SK-N-SH (cell line): ENCODE measurements around the gene BAZ1A.

Experiments
- EP300 ChIP-seq, 2 experiments: IDR thresholded peaks; 2 replicates each; pipeline versions ENCODE4 v1.4.0 to v1.6.1; 2012; ENCODE audit warnings: borderline replicate concordance in 1 of 2, low read depth in 1 of 2, low read length in 1 of 2
- MXI1 ChIP-seq: IDR thresholded peaks from 2 replicates; pipeline ENCODE4 v1.6.1; 2012; ENCODE audit warnings: mild to moderate bottlenecking, low read depth, low read length, improper control_type of control experiment
- POLR2AphosphoS5 ChIP-seq: IDR thresholded peaks from 2 replicates; pipeline ENCODE4 v1.6.1; 2012; ENCODE audit warnings: low read depth, low read length
- RAD21 ChIP-seq: IDR thresholded peaks from 2 replicates; pipeline ENCODE4 v1.6.1; 2012; ENCODE audit warnings: mild to moderate bottlenecking, low read length
- RCOR1 ChIP-seq: fragments of 150-350 bp; IDR thresholded peaks from 2 replicates; pipeline ENCODE4 v1.6.1; 2017; ENCODE audit warnings: antibody characterized with exemption, low read length
- RFX5 ChIP-seq: IDR thresholded peaks from 2 replicates; pipeline ENCODE4 v1.6.1; 2012; ENCODE audit warnings: mild to moderate bottlenecking, improper control_type of control experiment, low read length
- RXRA ChIP-seq: IDR thresholded peaks from 2 replicates; pipeline ENCODE4 v1.4.0; 2012; ENCODE audit warnings: low read depth, mild to moderate bottlenecking, borderline replicate concordance
- SMC3 ChIP-seq: IDR thresholded peaks from 2 replicates; pipeline ENCODE4 v1.6.1; 2012; ENCODE audit warnings: low read depth, low read length, improper control_type of control experiment
- YY1 ChIP-seq: IDR thresholded peaks from 2 replicates; pipeline ENCODE4 v1.4.0; 2012; ENCODE audit warnings: low read depth, mild to moderate bottlenecking
- TF ChIP-seq, protein P1 (sequence below): IDR thresholded peaks from 2 replicates; pipeline ENCODE4 v1.4.0; 2012; ENCODE audit warnings: low read depth
- TF ChIP-seq, protein P2 (sequence below): fragments of 150-350 bp; IDR thresholded peaks from 2 replicates; pipeline ENCODE4 v1.6.1; 2017; ENCODE audit warnings: antibody characterized with exemption, low read length, low read depth, borderline replicate concordance
- TF ChIP-seq, protein P3 (sequence below): fragments of 200-600 bp; sonication (generic); IDR thresholded peaks from 2 replicates; pipeline ENCODE4 v1.6.1; 2017; ENCODE audit warnings: antibody characterized with exemption, mild to moderate bottlenecking, moderate library complexity
- TF ChIP-seq, protein P4 (sequence below): IDR thresholded peaks from 2 replicates; pipeline ENCODE4 v1.4.0; 2012; ENCODE audit warnings: low read depth, borderline replicate concordance

DNA sequence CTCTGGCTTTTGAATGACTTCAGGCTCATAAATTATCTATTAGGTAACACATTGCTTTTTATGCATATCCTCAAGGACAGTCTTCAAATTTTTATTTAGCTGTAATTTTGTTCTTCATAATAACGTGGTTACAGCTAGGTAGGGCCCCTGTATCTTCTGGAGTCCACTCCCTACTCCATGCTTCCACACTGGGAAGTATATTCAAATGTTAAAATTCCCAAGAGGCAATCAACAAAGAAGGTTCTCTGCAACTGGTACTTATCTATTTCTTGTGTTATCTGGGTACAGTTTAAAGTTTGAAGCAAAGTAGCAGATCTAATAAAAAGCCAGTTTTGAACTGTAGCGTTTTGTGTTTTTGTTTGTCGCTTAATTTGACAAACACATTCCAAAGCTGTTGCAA lies 20.1 kb upstream of the BAZ1A start:
- TF ChIP-seq, protein P1, sequence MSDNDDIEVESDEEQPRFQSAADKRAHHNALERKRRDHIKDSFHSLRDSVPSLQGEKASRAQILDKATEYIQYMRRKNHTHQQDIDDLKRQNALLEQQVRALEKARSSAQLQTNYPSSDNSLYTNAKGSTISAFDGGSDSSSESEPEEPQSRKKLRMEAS: no peak
- TF ChIP-seq, protein P2, sequence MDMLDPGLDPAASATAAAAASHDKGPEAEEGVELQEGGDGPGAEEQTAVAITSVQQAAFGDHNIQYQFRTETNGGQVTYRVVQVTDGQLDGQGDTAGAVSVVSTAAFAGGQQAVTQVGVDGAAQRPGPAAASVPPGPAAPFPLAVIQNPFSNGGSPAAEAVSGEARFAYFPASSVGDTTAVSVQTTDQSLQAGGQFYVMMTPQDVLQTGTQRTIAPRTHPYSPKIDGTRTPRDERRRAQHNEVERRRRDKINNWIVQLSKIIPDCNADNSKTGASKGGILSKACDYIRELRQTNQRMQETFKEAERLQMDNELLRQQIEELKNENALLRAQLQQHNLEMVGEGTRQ: no peak
- TF ChIP-seq, protein P3, sequence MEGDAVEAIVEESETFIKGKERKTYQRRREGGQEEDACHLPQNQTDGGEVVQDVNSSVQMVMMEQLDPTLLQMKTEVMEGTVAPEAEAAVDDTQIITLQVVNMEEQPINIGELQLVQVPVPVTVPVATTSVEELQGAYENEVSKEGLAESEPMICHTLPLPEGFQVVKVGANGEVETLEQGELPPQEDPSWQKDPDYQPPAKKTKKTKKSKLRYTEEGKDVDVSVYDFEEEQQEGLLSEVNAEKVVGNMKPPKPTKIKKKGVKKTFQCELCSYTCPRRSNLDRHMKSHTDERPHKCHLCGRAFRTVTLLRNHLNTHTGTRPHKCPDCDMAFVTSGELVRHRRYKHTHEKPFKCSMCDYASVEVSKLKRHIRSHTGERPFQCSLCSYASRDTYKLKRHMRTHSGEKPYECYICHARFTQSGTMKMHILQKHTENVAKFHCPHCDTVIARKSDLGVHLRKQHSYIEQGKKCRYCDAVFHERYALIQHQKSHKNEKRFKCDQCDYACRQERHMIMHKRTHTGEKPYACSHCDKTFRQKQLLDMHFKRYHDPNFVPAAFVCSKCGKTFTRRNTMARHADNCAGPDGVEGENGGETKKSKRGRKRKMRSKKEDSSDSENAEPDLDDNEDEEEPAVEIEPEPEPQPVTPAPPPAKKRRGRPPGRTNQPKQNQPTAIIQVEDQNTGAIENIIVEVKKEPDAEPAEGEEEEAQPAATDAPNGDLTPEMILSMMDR: no peak
- TF ChIP-seq RXRA (no peak), EP300 (IDR thresholded peaks at IDR 0.05; ENCODE audit: borderline replicate concordance in 1 of 2, low read depth in 1 of 2, low read length in 1 of 2) (no peak), YY1 (no peak), RCOR1 (no peak), MXI1 (no peak), SMC3 (no peak), RFX5 (no peak), POLR2AphosphoS5 (no peak), RAD21 (no peak)
- TF ChIP-seq, protein P4, sequence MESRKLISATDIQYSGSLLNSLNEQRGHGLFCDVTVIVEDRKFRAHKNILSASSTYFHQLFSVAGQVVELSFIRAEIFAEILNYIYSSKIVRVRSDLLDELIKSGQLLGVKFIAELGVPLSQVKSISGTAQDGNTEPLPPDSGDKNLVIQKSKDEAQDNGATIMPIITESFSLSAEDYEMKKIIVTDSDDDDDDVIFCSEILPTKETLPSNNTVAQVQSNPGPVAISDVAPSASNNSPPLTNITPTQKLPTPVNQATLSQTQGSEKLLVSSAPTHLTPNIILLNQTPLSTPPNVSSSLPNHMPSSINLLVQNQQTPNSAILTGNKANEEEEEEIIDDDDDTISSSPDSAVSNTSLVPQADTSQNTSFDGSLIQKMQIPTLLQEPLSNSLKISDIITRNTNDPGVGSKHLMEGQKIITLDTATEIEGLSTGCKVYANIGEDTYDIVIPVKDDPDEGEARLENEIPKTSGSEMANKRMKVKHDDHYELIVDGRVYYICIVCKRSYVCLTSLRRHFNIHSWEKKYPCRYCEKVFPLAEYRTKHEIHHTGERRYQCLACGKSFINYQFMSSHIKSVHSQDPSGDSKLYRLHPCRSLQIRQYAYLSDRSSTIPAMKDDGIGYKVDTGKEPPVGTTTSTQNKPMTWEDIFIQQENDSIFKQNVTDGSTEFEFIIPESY: no peak
